H54 (cell line): Measurements from ENCODE around the gene KRT6A.
"Not testable (repeated sequence)": the region's sequence is repeated elsewhere in the genome, so short reads cannot be mapped to it uniquely, and the experiment has no call there.

Source experiments
- DNase-seq: peaks from one replicate; pipeline ENCODE4 v3.0.0; 2011; ENCODE audit warnings: low spot score, mixed read lengths; ENCODE audit not compliant: insufficient read length
- FAIRE-seq: peaks from 3 replicates; lab custom pipeline; 2011; peaks lifted over from hg19 to GRCh38; lab: Jason Lieb, UNC
- POLR2A ChIP-seq: IDR thresholded peaks from 2 replicates; pipeline ENCODE4 v1.6.1; 2011; ENCODE audit warnings: low read depth, mild to moderate bottlenecking, low read length

Gene KRT6A

GRCh38 chr12:52487211-52487610 is 5.8 kb downstream of the KRT6A start:
- FAIRE-seq, result no peak
- no peak for DNase-seq
- no peak for TF ChIP-seq POLR2A

- TF ChIP-seq POLR2A, result no peak
- no peak for FAIRE-seq
- no peak for DNase-seq
Observed at GRCh38 chr12:52486166-52487105, 6.6 kb downstream of the KRT6A start.

DNA sequence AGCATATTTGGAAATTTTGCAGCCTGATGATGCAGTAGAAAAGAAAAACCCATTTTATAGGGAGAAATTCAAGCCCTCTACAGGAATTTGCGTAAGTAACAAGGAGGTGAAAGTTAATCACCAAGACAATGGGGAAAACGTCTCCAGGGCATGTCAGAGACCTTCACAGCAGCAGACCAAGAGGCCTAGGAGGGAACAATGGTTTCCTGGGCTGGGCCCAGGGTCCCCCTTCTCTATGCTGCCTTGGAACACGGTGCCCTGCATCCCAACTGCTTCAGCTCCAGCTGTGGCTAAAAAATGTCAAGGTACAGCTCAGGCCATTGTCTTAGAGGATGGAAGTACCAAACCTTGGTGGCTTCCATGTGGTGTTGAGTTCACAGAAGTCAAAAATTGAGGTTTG is 13.0 kb downstream of the KRT6A start:
- FAIRE-seq (no peak), DNase-seq (no peak)
- TF ChIP-seq POLR2A, result no peak

GRCh38 chr12:52477651-52478050 is 15.4 kb downstream of the KRT6A start:
- FAIRE-seq (no peak), DNase-seq (no peak)
- no peak for TF ChIP-seq POLR2A

- no peak for FAIRE-seq
- no peak for DNase-seq
- no peak for TF ChIP-seq POLR2A
Observed at GRCh38 chr12:52474212-52474611, 18.8 kb downstream of the KRT6A start.

DNA sequence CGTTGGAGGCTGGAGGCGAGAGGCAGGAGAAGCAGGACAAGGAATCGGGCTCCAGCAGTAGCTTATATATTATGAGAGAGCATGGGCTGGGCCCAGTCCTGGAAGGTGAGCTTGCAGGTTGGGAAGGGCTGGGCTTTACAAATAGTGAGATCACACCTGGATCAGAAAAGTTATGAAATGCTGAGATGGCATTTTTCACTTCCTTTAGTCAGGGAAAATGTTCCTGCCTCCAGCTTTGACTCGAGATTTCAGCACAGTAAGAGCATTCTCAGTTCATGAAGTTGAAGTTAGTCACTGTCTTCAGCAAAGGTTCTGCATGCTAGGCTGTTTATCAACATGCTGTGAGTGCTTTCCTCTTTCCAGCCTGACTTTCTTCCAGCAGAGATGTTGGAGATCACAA is 19.3 kb downstream of the KRT6A start, which contains the start of gene KRT6C:
TSS of gene KRT6C (minus strand) at position 38 of the 400 bp plus-strand sequence. CDS start 68 bp downstream, outside the sequence.
- TF ChIP-seq POLR2A, result no peak

DNA sequence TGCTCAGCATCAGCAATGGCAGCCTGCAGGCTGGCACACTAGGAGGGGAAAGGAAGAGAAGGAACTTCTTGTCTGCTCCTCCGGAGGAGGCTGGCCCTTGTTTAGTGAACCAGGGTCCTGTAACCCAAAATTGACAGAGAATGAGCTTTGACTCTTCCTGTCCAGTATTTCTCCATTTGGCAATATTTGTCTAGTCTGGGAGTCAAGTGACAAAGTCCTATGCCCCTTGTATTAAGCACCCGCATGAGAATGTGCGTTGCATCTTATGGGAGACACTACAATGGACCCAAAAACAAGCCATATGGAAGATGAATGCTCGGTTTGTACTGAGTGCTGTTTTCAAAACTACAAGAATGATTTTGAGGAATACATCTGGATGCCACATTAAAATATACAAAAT is 23.2 kb downstream of the KRT6A start:
- TF ChIP-seq POLR2A, result no peak
- no peak for FAIRE-seq
- DNase-seq, result no peak

More for the DNA sequence above, 19.3 kb downstream of the KRT6A start, which contains the start of gene KRT6C:
- FAIRE-seq (no peak), DNase-seq (no peak)

DNA sequence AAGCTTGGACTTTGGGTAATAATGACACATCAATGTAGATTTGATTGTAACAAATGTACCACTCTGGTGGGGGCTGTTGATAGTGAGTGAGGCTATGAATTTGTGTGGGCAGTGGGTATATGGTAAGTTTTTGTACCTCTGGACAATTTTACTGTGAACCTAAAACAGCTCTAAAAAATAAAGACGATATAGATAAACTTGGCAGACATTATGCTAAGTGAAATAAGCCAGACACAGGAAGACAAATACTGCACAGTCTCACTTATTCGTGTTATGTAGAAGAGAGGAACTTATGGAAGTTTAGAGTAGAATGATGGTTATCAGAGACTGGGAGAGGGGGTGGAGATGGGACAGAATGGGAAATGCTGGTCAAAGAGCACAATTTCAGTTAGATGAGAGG is 28.2 kb downstream of the KRT6A start:
- no peak for DNase-seq
- FAIRE-seq, result no peak
- TF ChIP-seq POLR2A, result no peak

- FAIRE-seq (no peak), DNase-seq (no peak)
- TF ChIP-seq POLR2A, result no peak
Observed at GRCh38 chr12:52461693-52462092, 31.4 kb downstream of the KRT6A start.

GRCh38 chr12:52458861-52459260 is 34.2 kb downstream of the KRT6A start:
- no peak for TF ChIP-seq POLR2A
- FAIRE-seq, result no peak
- DNase-seq, result no peak

GRCh38 chr12:52455821-52456220 is 37.2 kb downstream of the KRT6A start:
- DNase-seq (no peak), FAIRE-seq (no peak)
- TF ChIP-seq POLR2A, result no peak

- no peak for TF ChIP-seq POLR2A
- FAIRE-seq, result no peak
- no peak for DNase-seq
Observed at GRCh38 chr12:52454411-52455201, 38.5 kb downstream of the KRT6A start.

- FAIRE-seq, result no peak
- DNase-seq, result no peak
- no peak for TF ChIP-seq POLR2A
Observed at GRCh38 chr12:52452101-52452500, 41.0 kb downstream of the KRT6A start, which contains the start of gene KRT6B. KRT6B (minus strand) TSS chr12:52452146; CDS start chr12:52452078, 68 bp downstream.

DNA sequence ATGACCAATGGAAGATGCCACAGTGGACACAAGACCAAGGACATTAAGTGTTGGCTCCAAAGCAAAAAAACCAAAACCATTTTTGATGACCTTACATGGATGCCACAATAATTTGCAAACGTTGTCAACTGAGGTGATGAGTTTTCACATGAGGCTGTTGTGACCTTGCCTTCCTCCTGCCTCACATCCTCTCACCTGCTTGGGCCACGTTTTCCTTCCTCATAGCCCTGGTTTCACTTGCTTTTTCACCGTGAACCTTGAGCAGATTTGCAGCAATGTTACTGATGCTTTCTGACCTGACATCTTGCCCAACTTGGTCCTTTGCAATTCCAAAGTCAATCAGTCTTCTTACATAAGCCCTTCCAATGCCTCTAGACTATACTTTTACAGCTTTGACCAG is 44.8 kb downstream of the KRT6A start:
- FAIRE-seq (no peak), DNase-seq (no peak)
- no peak for TF ChIP-seq POLR2A

GRCh38 chr12:52447196-52447595 is 45.9 kb downstream of the KRT6A start:
- not testable (repeated sequence) for DNase-seq, FAIRE-seq
